Hepatocyte (in vitro differentiated cells): ENCODE measurements around the gene SGCA. TPM values are rescaled to one million over a fixed set of nuclear protein-coding genes. Genes with fewer than 3 reads are reported as not detected.

Experiments
- DNase-seq: peaks from one replicate; pipeline ENCODE4 v3.0.0-alpha.2; 2016; ENCODE audit warnings: low spot score
- H2AFZ ChIP-seq: fragments of 200-600 bp; sonication (generic); 2 replicates; pipeline ENCODE4 v1.6.0; 2016; ENCODE audit warnings: antibody characterized with exemption, mild to moderate bottlenecking
- H3K27ac ChIP-seq: fragments of 200-600 bp; sonication (generic); 2 replicates; pipeline ENCODE4 v1.5.1; 2016; ENCODE audit warnings: mild to moderate bottlenecking
- H3K27me3 ChIP-seq: fragments of 200-600 bp; sonication (generic); 2 replicates; pipeline ENCODE4 v1.6.1; 2016
- H3K36me3 ChIP-seq: fragments of 200-600 bp; sonication (generic); replicated peaks from 2 replicates; pipeline ENCODE4 v1.5.1; 2016; ENCODE audit warnings: low read depth; ENCODE audit not compliant: insufficient read depth
- H3K4me1 ChIP-seq: fragments of 200-600 bp; sonication (generic); 2 replicates; pipeline ENCODE4 v1.5.1; 2016; ENCODE audit warnings: mild to moderate bottlenecking, moderate library complexity; ENCODE audit not compliant: insufficient read depth
- H3K4me2 ChIP-seq: fragments of 200-600 bp; sonication (generic); 2 replicates; pipeline ENCODE4 v1.6.0; 2016
- H3K4me3 ChIP-seq: fragments of 200-600 bp; sonication (generic); 2 replicates; pipeline ENCODE4 v1.5.1; 2016; ENCODE audit warnings: mild to moderate bottlenecking
- H3K79me2 ChIP-seq: fragments of 200-600 bp; sonication (generic); 2 replicates; pipeline ENCODE4 v1.6.0; 2017; ENCODE audit warnings: mild to moderate bottlenecking
- H3K9me2 ChIP-seq: fragments of 200-600 bp; sonication (generic); replicated peaks from 2 replicates; pipeline ENCODE4 v1.6.0; 2017; ENCODE audit warnings: mild to moderate bottlenecking; ENCODE audit not compliant: insufficient read depth
- H3K9me3 ChIP-seq: fragments of 200-600 bp; sonication (generic); 2 replicates; pipeline ENCODE4 v1.5.1; 2016; ENCODE audit warnings: low read depth, mild to moderate bottlenecking
- H4K20me1 ChIP-seq: fragments of 200-600 bp; sonication (generic); 2 replicates; pipeline ENCODE4 v1.6.0; 2016; ENCODE audit warnings: mild to moderate bottlenecking; ENCODE audit not compliant: insufficient read depth, poor library complexity, severe bottlenecking
- CTCF ChIP-seq: fragments of 200-600 bp; sonication (generic); IDR thresholded peaks from 2 replicates; pipeline ENCODE4 v1.5.1; 2016; ENCODE audit warnings: antibody characterized with exemption, mild to moderate bottlenecking; ENCODE audit not compliant: poor library complexity
- EZH2 ChIP-seq: fragments of 200-600 bp; sonication (generic); IDR thresholded peaks from 2 replicates; pipeline ENCODE4 v1.6.1; 2016; ENCODE audit warnings: antibody characterized with exemption, mild to moderate bottlenecking, borderline replicate concordance
- EZH2phosphoT487 ChIP-seq: fragments of 200-600 bp; sonication (generic); IDR thresholded peaks from one replicate; pipeline ENCODE4 v1.6.1; 2018; ENCODE audit warnings: antibody characterized with exemption, mild to moderate bottlenecking, low read depth, moderate library complexity; ENCODE audit not compliant: unreplicated experiment, severe bottlenecking
- WGBS: methylation state at CpG from one replicate; pipeline ENCODE4 v1.1.6; 2016; ENCODE audit warnings: low lambda C conversion rate; ENCODE audit errors: missing lambda C conversion rate; 5-methylcytosine and 5-hydroxymethylcytosine counted together
- polyA plus RNA-seq: library from polyadenylated mRNA; unstranded; fragments of >200 nt; fragmentation: Nextera tagmentation; extraction: Ambion mirVana; gene quantifications from 2 replicates; pipeline ENCODE4 v1.2.1, GENCODE V29; 2016
- total RNA-seq: library from RNA; depleted of rRNA; stranded (reverse); fragments of >200 nt; gene quantifications from 2 replicates; pipeline ENCODE4 v1.2.3, GENCODE V29; 2014

Gene SGCA
- total and polyA plus RNA-seq, 2 experiments from 2014 or later, result 0.37 to 2.2 TPM

- 78% methylated on average over 6 of the region's 6 CpGs for WGBS
- TF ChIP-seq EZH2phosphoT487 (no peak), CTCF (no peak), EZH2 (no peak)
- Histone ChIP-seq H3K4me3 (no peak overlapping the region), H3K27me3 (peaks cover 4% of the 10 kb centered on the region), H3K9me2 (no peaks in the 10 kb centered on the region), H3K4me2 (peak overlapping the region; percentile 70), H4K20me1 (peaks cover 61% of the 10 kb centered on the region), H3K36me3 (no peaks in the 10 kb centered on the region), H3K27ac (peak overlapping the region; percentile 88), H3K4me1 (peaks cover 27% of the 10 kb centered on the region), H3K79me2 (peaks cover 43% of the 10 kb centered on the region), H3K9me3 (no peaks in the 10 kb centered on the region), H2AFZ (no peak overlapping the region)
- DNase-seq, result no peak
These were observed 31.0 kb downstream of the SGCA start for GRCh38 chr17:50196826-50197225.

GRCh38 chr17:50198026-50198669 lies 32.3 kb downstream of the SGCA start:
- H2AFZ ChIP-seq, result no peak overlapping the region
- H3K79me2 ChIP-seq, result peaks cover 39% of the 10 kb centered on the region
- 39% methylated on average over 7 of the region's 7 CpGs for WGBS
- H4K20me1 ChIP-seq, result peaks cover 48% of the 10 kb centered on the region
- peaks cover 27% of the 10 kb centered on the region for H3K4me1 ChIP-seq
- peaks cover 4% of the 10 kb centered on the region for H3K27me3 ChIP-seq
- H3K36me3 ChIP-seq, result no peaks in the 10 kb centered on the region
- no peaks in the 10 kb centered on the region for H3K9me3 ChIP-seq
- TF ChIP-seq EZH2 (no peak), EZH2phosphoT487 (no peak), CTCF (peak; percentile 65)
- H3K4me2 ChIP-seq, result peak overlapping the region; percentile 70
- DNase-seq, result peak; percentile 84
- peak overlapping the region; percentile 88 for H3K27ac ChIP-seq
- no peaks in the 10 kb centered on the region for H3K9me2 ChIP-seq
- no peak overlapping the region for H3K4me3 ChIP-seq

GRCh38 chr17:50199211-50199802 lies 33.5 kb downstream of the SGCA start:
- no peak overlapping the region for H2AFZ ChIP-seq
- peaks cover 4% of the 10 kb centered on the region for H3K27me3 ChIP-seq
- no peak for TF ChIP-seq CTCF
- no peak for TF ChIP-seq EZH2phosphoT487
- no peak for TF ChIP-seq EZH2
- H3K9me3 ChIP-seq, result no peaks in the 10 kb centered on the region
- H3K27ac ChIP-seq, result peak overlapping the region; percentile 88
- no peak for DNase-seq
- no peaks in the 10 kb centered on the region for H3K9me2 ChIP-seq
- peak overlapping the region; percentile 70 for H3K4me2 ChIP-seq
- no peaks in the 10 kb centered on the region for H3K36me3 ChIP-seq
- peaks cover 28% of the 10 kb centered on the region for H3K4me1 ChIP-seq
- WGBS, result 38% methylated on average over 26 of the region's 41 CpGs
- H3K4me3 ChIP-seq, result peak overlapping the region; percentile 9
- peaks cover 42% of the 10 kb centered on the region for H4K20me1 ChIP-seq
- peaks cover 39% of the 10 kb centered on the region for H3K79me2 ChIP-seq
